PC-3 (cell line): ENCODE measurements around the gene IRF9.

Experiments used
- CTCF ChIP-seq: fragments of 300-600 bp; sonication (generic); conservative IDR thresholded peaks from 2 replicates; pipeline ENCODE4 v1.5.1; 2017; ENCODE audit warnings: antibody characterized with exemption, low read depth, mild to moderate bottlenecking, low read length
- EZH2 ChIP-seq: fragments of 300-600 bp; sonication (generic); IDR thresholded peaks from one replicate; pipeline ENCODE4 v1.6.1; 2017; ENCODE audit warnings: antibody characterized with exemption, mild to moderate bottlenecking, low read length; ENCODE audit not compliant: unreplicated experiment

GRCh38 chr14:24150993-24151392, 10.1 kb upstream of the IRF9 start:
- no peak for TF ChIP-seq CTCF
- no peak for TF ChIP-seq EZH2
